ENCODE results near the gene GPR84.

Gene GPR84

GRCh38 chr12:54411391-54412241 is 47.3 kb upstream of the GPR84 start:
- peak; percentile 92 for ATAC-seq
- TF ChIP-seq ESRRG (CRISPR knock-in tag; IDR thresholded peaks at IDR 0.05): no peak

- TF ChIP-seq ZFP30 (CRISPR knock-in tag; IDR thresholded peaks at IDR 0.05) (no peak), ISL1 (CRISPR knock-in tag; IDR thresholded peaks at IDR 0.05) (no peak), GLIS3 (CRISPR knock-in tag; IDR thresholded peaks at IDR 0.05) (no peak), SNAI2 (CRISPR knock-in tag; IDR thresholded peaks at IDR 0.05) (no peak), PATZ1 (CRISPR knock-in tag; IDR thresholded peaks at IDR 0.05; ENCODE audit: borderline replicate concordance) (no peak), ARNTL (CRISPR knock-in tag; IDR thresholded peaks at IDR 0.05; ENCODE audit: borderline replicate concordance, low read depth) (no peak), CREB5 (CRISPR knock-in tag; IDR thresholded peaks at IDR 0.05; ENCODE audit: low read depth) (no peak), POU6F1 (CRISPR knock-in tag; IDR thresholded peaks at IDR 0.05; ENCODE audit: borderline replicate concordance, low read depth) (no peak), ZFP3 (CRISPR knock-in tag; IDR thresholded peaks at IDR 0.05) (no peak), TCF4 (CRISPR knock-in tag; IDR thresholded peaks at IDR 0.05; ENCODE audit: borderline replicate concordance) (no peak), TSHZ2 (CRISPR knock-in tag; IDR thresholded peaks at IDR 0.05) (no peak), RARB (CRISPR knock-in tag; IDR thresholded peaks at IDR 0.05) (no peak), PPARA (CRISPR knock-in tag; IDR thresholded peaks at IDR 0.05; ENCODE audit: borderline replicate concordance) (no peak), CSDC2 (CRISPR knock-in tag; IDR thresholded peaks at IDR 0.05) (no peak), ZC3H10 (CRISPR knock-in tag; IDR thresholded peaks at IDR 0.05) (no peak), ZNF8 (CRISPR knock-in tag; IDR thresholded peaks at IDR 0.05) (no peak), OSR1 (CRISPR knock-in tag; IDR thresholded peaks at IDR 0.05) (no peak), CSRNP3 (CRISPR knock-in tag; IDR thresholded peaks at IDR 0.05) (no peak)
- no peak for ATAC-seq
These were observed 45.0 kb upstream of the GPR84 start for GRCh38 chr12:54409267-54409666.

- ATAC-seq: no peak
- TF ChIP-seq TCF4 (CRISPR knock-in tag; IDR thresholded peaks at IDR 0.05; ENCODE audit: borderline replicate concordance) (no peak), ARNTL (CRISPR knock-in tag; IDR thresholded peaks at IDR 0.05; ENCODE audit: borderline replicate concordance, low read depth) (no peak), ZC3H10 (CRISPR knock-in tag; IDR thresholded peaks at IDR 0.05) (no peak), POU6F1 (CRISPR knock-in tag; IDR thresholded peaks at IDR 0.05; ENCODE audit: borderline replicate concordance, low read depth) (no peak), ZNF70 (CRISPR knock-in tag; IDR thresholded peaks at IDR 0.05) (no peak), OSR1 (CRISPR knock-in tag; IDR thresholded peaks at IDR 0.05) (no peak), GLIS3 (CRISPR knock-in tag; IDR thresholded peaks at IDR 0.05) (no peak), PPARA (CRISPR knock-in tag; IDR thresholded peaks at IDR 0.05; ENCODE audit: borderline replicate concordance) (no peak), CSRNP3 (CRISPR knock-in tag; IDR thresholded peaks at IDR 0.05) (no peak), ZNF8 (CRISPR knock-in tag; IDR thresholded peaks at IDR 0.05) (no peak)
These were observed 43.1 kb upstream of the GPR84 start for GRCh38 chr12:54407183-54407905.
